NCI-H1048 (cell line): ENCODE data around the gene GAGE13.
"Not testable (repeated sequence)": the region's sequence is repeated elsewhere in the genome, so short reads cannot be mapped to it uniquely, and the experiment has no call there.

Experiments
- DNase-seq: peaks from one replicate; lab custom pipeline; 2025; lab: John Stamatoyannopoulos, UW

Gene GAGE13

GRCh38 chrX:49331282-49331681 is at the start of gene GAGE13:
GAGE13 (plus strand) TSS chrX:49331582; CDS start chrX:49332738, 1,156 bp downstream.
- not testable (repeated sequence) for DNase-seq

- DNase-seq = no peak
Measured at GRCh38 chrX:49282647-49283011, 48.8 kb upstream of the GAGE13 start.

- no peak for DNase-seq
Measured at GRCh38 chrX:49284212-49284611, 47.2 kb upstream of the GAGE13 start.

GRCh38 chrX:49286136-49286535 is 45.2 kb upstream of the GAGE13 start:
- DNase-seq = no peak

- DNase-seq = no peak
Measured at GRCh38 chrX:49286581-49286980, 44.8 kb upstream of the GAGE13 start.

- DNase-seq = no peak
Measured at GRCh38 chrX:49287665-49288064, 43.7 kb upstream of the GAGE13 start.

- no peak for DNase-seq
Measured at GRCh38 chrX:49290215-49290614, 41.2 kb upstream of the GAGE13 start.

- peak; percentile 0 for DNase-seq
Measured at GRCh38 chrX:49291615-49292337, 39.6 kb upstream of the GAGE13 start.

GRCh38 chrX:49292400-49293362 is 38.7 kb upstream of the GAGE13 start:
- DNase-seq = no peak

- DNase-seq = not testable (repeated sequence)
Measured at GRCh38 chrX:49299293-49299692, 32.1 kb upstream of the GAGE13 start.

- no peak for DNase-seq
Measured at GRCh38 chrX:49300703-49301102, 30.7 kb upstream of the GAGE13 start.

- no peak for DNase-seq
Measured at GRCh38 chrX:49303346-49303745, 28.0 kb upstream of the GAGE13 start, which contains the start of gene GAGE10. GAGE10 (plus strand) TSS chrX:49303646; CDS start chrX:49304860, 1,214 bp downstream.

GRCh38 chrX:49307775-49308174 is 23.6 kb upstream of the GAGE13 start:
- DNase-seq = not testable (repeated sequence)

GRCh38 chrX:49308604-49309269 is 22.6 kb upstream of the GAGE13 start:
- DNase-seq = no peak

- no peak for DNase-seq
Measured at GRCh38 chrX:49309401-49309981, 21.9 kb upstream of the GAGE13 start.

- no peak for DNase-seq
Measured at GRCh38 chrX:49310371-49310770, 21.0 kb upstream of the GAGE13 start.

GRCh38 chrX:49312176-49312575 is 19.2 kb upstream of the GAGE13 start:
- DNase-seq = no peak

- DNase-seq = no peak
Measured at GRCh38 chrX:49316085-49316484, 15.3 kb upstream of the GAGE13 start.

- not testable (repeated sequence) for DNase-seq
Measured at GRCh38 chrX:49321737-49322136, 9.6 kb upstream of the GAGE13 start, which contains the start of gene GAGE12J. GAGE12J (plus strand) TSS chrX:49322037; CDS start chrX:49323194, 1,157 bp downstream.

- DNase-seq = not testable (repeated sequence)
Measured at GRCh38 chrX:49322266-49322665, 9.1 kb upstream of the GAGE13 start.

GRCh38 chrX:49323735-49324134 is 7.6 kb upstream of the GAGE13 start:
- not testable (repeated sequence) for DNase-seq

- not testable (repeated sequence) for DNase-seq
Measured at GRCh38 chrX:49330421-49330820, 961 bp upstream of the GAGE13 start.
